Gastroesophageal sphincter (tissue), 4 donors: ENCODE results near the gene DOCK9. TPM values are rescaled to one million over a fixed set of nuclear protein-coding genes. Genes with fewer than 3 reads are reported as not detected.

Source experiments
- ATAC-seq: fragments of 150-250 bp; one replicate; pipeline ENCODE4 v1.9.1; 2016; ENCODE audit warnings: mild to moderate bottlenecking, moderate library complexity
- H3K27ac ChIP-seq, 4 donors: fragments of 200-600 bp; sonication (generic) in 3 of 4; 1 replicate in 3 of 4; 2 replicates in 1 of 4; pipeline ENCODE4 v1.5.1; 2016 to 2019
- H3K27me3 ChIP-seq: fragments of 200-600 bp; sonication (generic); one replicate; pipeline ENCODE4 v1.5.1; 2019
- H3K36me3 ChIP-seq, 2 donors: fragments of 200-600 bp; sonication (generic); one replicate each; pipeline ENCODE4 v1.5.1; 2019; ENCODE audit warnings: control low read depth in 1 of 2
- H3K4me1 ChIP-seq, 3 donors: fragments of 200-600 bp; sonication (generic); 1 replicate in 2 of 3; 2 replicates in 1 of 3; pipeline ENCODE4 v1.5.1; 2016 to 2019; ENCODE audit warnings: control low read depth in 2 of 3
- H3K4me3 ChIP-seq, 2 donors: fragments of 200-600 bp; sonication (generic); one replicate each; pipeline ENCODE4 v1.5.1; 2019; ENCODE audit warnings: mild to moderate bottlenecking in 1 of 2, moderate library complexity in 1 of 2
- H3K9me3 ChIP-seq, 3 donors: fragments of 200-600 bp; sonication (generic); one replicate each; pipeline ENCODE4 v1.5.1; 2017 to 2019; ENCODE audit warnings: control low read depth in 2 of 3
- CTCF ChIP-seq, 4 experiments: fragments of 200-600 bp in 2 of 4; fragments of 450-650 bp in 2 of 4; sonication (generic) in 1 of 4; IDR thresholded peaks; one replicate each; pipeline ENCODE4 v1.5.1; 2017 to 2019; ENCODE audit warnings: antibody characterized with exemption in 4 of 4, mild to moderate bottlenecking in 2 of 4, moderate library complexity in 2 of 4
- EP300 ChIP-seq: sonication (generic); formaldehyde crosslinking; IDR thresholded peaks from one replicate; pipeline ENCODE4 v1.6.1; 2017; ENCODE audit warnings: antibody characterized with exemption, mild to moderate bottlenecking
- POLR2A ChIP-seq, 2 donors: fragments of 450-650 bp; IDR thresholded peaks; one replicate each; pipeline ENCODE4 v1.6.1; 2017; ENCODE audit warnings: antibody characterized with exemption in 2 of 2, mild to moderate bottlenecking in 2 of 2, moderate library complexity in 1 of 2
- POLR2AphosphoS5 ChIP-seq: sonication (generic); formaldehyde crosslinking; IDR thresholded peaks from one replicate; pipeline ENCODE4 v1.6.1; 2017; ENCODE audit warnings: antibody characterized with exemption
- WGBS, 2 donors: methylation state at CpG; one replicate each; pipeline ENCODE4 v1.1.5; 2018; ENCODE audit warnings: low coverage in 1 of 2; 5-methylcytosine and 5-hydroxymethylcytosine counted together
- total RNA-seq, 4 donors: library from RNA; depleted of rRNA; stranded (reverse); fragments of >200 nt; gene quantifications; one replicate each; pipeline ENCODE4 v1.1.0, GENCODE V29; 2016

The DOCK9 gene
- total RNA-seq, 4 donors from 2014 or later, result 84.1 to 203 (median 150) TPM

- H3K4me3 ChIP-seq, result no peak overlapping the region
- H3K27ac ChIP-seq, result no peak overlapping the region
- H3K27me3 ChIP-seq, result no peaks in the 10 kb centered on the region
- ATAC-seq, result peak; percentile 89
- peaks cover 0 to 48% of the 10 kb centered on the region in 2 donors for H3K36me3 ChIP-seq
- peak; percentile 70 to 87 (median 73) for TF ChIP-seq CTCF (IDR thresholded peaks at IDR 0.05)
- no peak for TF ChIP-seq POLR2AphosphoS5
- no peaks in the 10 kb centered on the region for H3K9me3 ChIP-seq
- H3K4me1 ChIP-seq, result peaks cover 0 to 25% (median 0%) of the 10 kb centered on the region in 3 donors
- WGBS, 2 donors, result 39 to 91% methylated on average over 4 to 13 of the region's 14 CpGs
Measured at GRCh38 chr13:98839856-98840769, 137.8 kb downstream of the DOCK9 start.

GRCh38 chr13:98838776-98839175 lies 139.1 kb downstream of the DOCK9 start:
- H3K9me3 ChIP-seq, result no peaks in the 10 kb centered on the region
- H3K4me3 ChIP-seq, result no peak overlapping the region
- 87 to 100% methylated on average over 2 of the region's 2 CpGs for WGBS, 2 donors
- H3K36me3 ChIP-seq, result peaks cover 0 to 35% of the 10 kb centered on the region in 2 donors
- H3K27me3 ChIP-seq, result no peaks in the 10 kb centered on the region
- H3K27ac ChIP-seq, result no peak overlapping the region
- peaks cover 0 to 34% (median 0%) of the 10 kb centered on the region in 3 donors for H3K4me1 ChIP-seq
- ATAC-seq, result no peak
- TF ChIP-seq CTCF (IDR thresholded peaks at IDR 0.05) (no peak), POLR2AphosphoS5 (no peak), POLR2A (IDR thresholded peaks at IDR 0.05) (no peak), EP300 (no peak)

GRCh38 chr13:98837896-98838295 lies 140.0 kb downstream of the DOCK9 start:
- Histone ChIP-seq H3K9me3 (no peaks in the 10 kb centered on the region), H3K4me1 (peaks cover 0 to 26% (median 0%) of the 10 kb centered on the region in 3 donors), H3K27me3 (no peaks in the 10 kb centered on the region), H3K36me3 (peaks cover 0 to 29% of the 10 kb centered on the region in 2 donors), H3K4me3 (no peak overlapping the region), H3K27ac (no peak overlapping the region)
- TF ChIP-seq POLR2A (IDR thresholded peaks at IDR 0.05) (no peak), CTCF (IDR thresholded peaks at IDR 0.05) (no peak), EP300 (no peak), POLR2AphosphoS5 (no peak)
- ATAC-seq, result no peak
- 83 to 96% methylated on average over 2 to 3 of the region's 3 CpGs for WGBS, 2 donors

- no peak for TF ChIP-seq EP300
- no peak for TF ChIP-seq CTCF (IDR thresholded peaks at IDR 0.05)
- TF ChIP-seq POLR2AphosphoS5, result no peak
- no peak for TF ChIP-seq POLR2A (IDR thresholded peaks at IDR 0.05)
- no peak for ATAC-seq
- Histone ChIP-seq H3K4me3 (no peak overlapping the region), H3K9me3 (no peaks in the 10 kb centered on the region), H3K27ac (no peak overlapping the region), H3K27me3 (no peaks in the 10 kb centered on the region), H3K36me3 (peaks cover 0 to 56% of the 10 kb centered on the region in 2 donors), H3K4me1 (peaks cover 0 to 22% (median 0%) of the 10 kb centered on the region in 3 donors)
- WGBS, 2 donors, result 59 to 60% methylated on average over 1 to 2 of the region's 3 CpGs
Measured at GRCh38 chr13:98835156-98835555, 142.7 kb downstream of the DOCK9 start.
